H9 (cell line): ENCODE measurements around the gene ZNF521. TPM values are rescaled to one million over a fixed set of nuclear protein-coding genes. Genes with fewer than 3 reads are reported as not detected.

Source experiments
- DNase-seq: peaks from one replicate; pipeline ENCODE4 v3.0.0-alpha.2; 2017
- H2AFZ ChIP-seq: one replicate; pipeline ENCODE4 v1.6.1; 2013; ENCODE audit warnings: mild to moderate bottlenecking, low read length, control low read depth, moderate library complexity
- H2AK5ac ChIP-seq: 2 replicates; pipeline ENCODE4 v1.6.1; 2013; ENCODE audit warnings: low read length, control low read depth, mixed read lengths; ENCODE audit not compliant: insufficient read length
- H2BK120ac ChIP-seq: one replicate; pipeline ENCODE4 v1.6.1; 2013; ENCODE audit warnings: low read depth, mild to moderate bottlenecking, low read length, control low read depth, inconsistent platforms; ENCODE audit not compliant: poor library complexity, severe bottlenecking
- H2BK12ac ChIP-seq: 2 replicates; pipeline ENCODE4 v1.6.1; 2013; ENCODE audit warnings: low read length, control low read depth, mixed read lengths, low read depth; ENCODE audit not compliant: insufficient read length
- H2BK15ac ChIP-seq: 2 replicates; pipeline ENCODE4 v1.6.1; 2013; ENCODE audit warnings: low read depth, low read length, control low read depth
- H2BK20ac ChIP-seq: one replicate; pipeline ENCODE4 v1.6.1; 2013; ENCODE audit warnings: low read depth, mild to moderate bottlenecking, low read length, control low read depth, inconsistent platforms; ENCODE audit not compliant: poor library complexity, severe bottlenecking
- H2BK5ac ChIP-seq: 2 replicates; pipeline ENCODE4 v1.6.1; 2013; ENCODE audit warnings: low read length, control low read depth, mixed read lengths; ENCODE audit not compliant: insufficient read length
- H3K14ac ChIP-seq: 2 replicates; pipeline ENCODE4 v1.6.1; 2013; ENCODE audit warnings: low read length, control low read depth; ENCODE audit not compliant: insufficient read depth
- H3K18ac ChIP-seq: 2 replicates; pipeline ENCODE4 v1.6.1; 2013; ENCODE audit warnings: low read depth, mild to moderate bottlenecking, mixed read lengths, low read length, control low read depth; ENCODE audit not compliant: insufficient read length
- H3K23ac ChIP-seq: 2 replicates; pipeline ENCODE4 v1.6.1; 2013; ENCODE audit warnings: low read length, control low read depth, mixed read lengths, low read depth; ENCODE audit not compliant: insufficient read length
- H3K23me2 ChIP-seq: 2 replicates; pipeline ENCODE4 v1.6.1; 2013; ENCODE audit warnings: low read depth, mild to moderate bottlenecking, mixed read lengths, low read length, control low read depth; ENCODE audit not compliant: insufficient read length, poor library complexity, severe bottlenecking
- H3K27ac ChIP-seq: 2 replicates; pipeline ENCODE4 v1.5.1; 2013; ENCODE audit warnings: low read length, control low read depth, mixed read lengths, low read depth; ENCODE audit not compliant: insufficient read length
- H3K27me3 ChIP-seq: 2 replicates; pipeline ENCODE4 v1.6.1; 2013; ENCODE audit warnings: low read length, control low read depth, inconsistent platforms; ENCODE audit not compliant: insufficient read depth
- H3K4ac ChIP-seq: 2 replicates; pipeline ENCODE4 v1.6.1; 2013; ENCODE audit warnings: low read depth, mild to moderate bottlenecking, control low read depth, inconsistent platforms, low read length, moderate library complexity
- H3K4me1 ChIP-seq: 2 replicates; pipeline ENCODE4 v1.6.1; 2013; ENCODE audit warnings: low read length, control low read depth, inconsistent platforms; ENCODE audit not compliant: insufficient read depth
- H3K4me2 ChIP-seq: 2 replicates; pipeline ENCODE4 v1.6.1; 2013; ENCODE audit warnings: low read length, control low read depth, mixed read lengths; ENCODE audit not compliant: insufficient read length, insufficient read depth
- H3K56ac ChIP-seq: 2 replicates; pipeline ENCODE4 v1.6.1; 2013; ENCODE audit warnings: low read depth, mild to moderate bottlenecking, mixed read lengths, low read length, control low read depth; ENCODE audit not compliant: insufficient read length
- H3K79me1 ChIP-seq: 2 replicates; pipeline ENCODE4 v1.6.1; 2013; ENCODE audit warnings: low read depth, mild to moderate bottlenecking, moderate library complexity, low read length, control low read depth, inconsistent platforms; ENCODE audit not compliant: insufficient read depth, poor library complexity, severe bottlenecking
- H3K79me2 ChIP-seq: 2 replicates; pipeline ENCODE4 v1.6.1; 2013; ENCODE audit warnings: low read length, control low read depth, inconsistent platforms; ENCODE audit not compliant: insufficient read depth
- H3K9ac ChIP-seq: 2 replicates; pipeline ENCODE4 v1.6.1; 2013; ENCODE audit warnings: low read length, control low read depth, mixed read lengths; ENCODE audit not compliant: insufficient read length; ENCODE audit errors: extremely low read depth
- H3K9me3 ChIP-seq: one replicate; pipeline ENCODE4 v1.6.1; 2013; ENCODE audit warnings: low read depth, low read length, inconsistent platforms; ENCODE audit not compliant: control insufficient read depth
- H3T11ph ChIP-seq: one replicate; pipeline ENCODE4 v1.6.1; 2013; ENCODE audit warnings: mild to moderate bottlenecking, low read length, control low read depth, inconsistent platforms
- H4K20me1 ChIP-seq: one replicate; pipeline ENCODE4 v1.6.1; 2013; ENCODE audit not compliant: control insufficient read depth, insufficient read length, insufficient read depth
- H4K5ac ChIP-seq: 2 replicates; pipeline ENCODE4 v1.6.1; 2013; ENCODE audit warnings: low read depth, mild to moderate bottlenecking, mixed read lengths, low read length, control low read depth; ENCODE audit not compliant: insufficient read length
- H4K8ac ChIP-seq: replicated peaks from 2 replicates; pipeline ENCODE4 v1.6.1; 2013; ENCODE audit warnings: low read length, control low read depth, mixed read lengths, low read depth; ENCODE audit not compliant: insufficient read length
- H4K91ac ChIP-seq: 2 replicates; pipeline ENCODE4 v1.6.1; 2013; ENCODE audit warnings: low read depth, mild to moderate bottlenecking, moderate library complexity, mixed read lengths, low read length, control low read depth; ENCODE audit not compliant: insufficient read length
- H3K27ac Mint-ChIP-seq, 3 experiments: 2 replicates in 2 of 3; 3 replicates in 1 of 3; pipeline ENCODE4 v1.8.0; 2020 to 2021; ENCODE audit warnings: mixed read lengths in 3 of 3, mild to moderate bottlenecking in 1 of 3, moderate library complexity in 1 of 3
- H3K27me3 Mint-ChIP-seq: 2 replicates; pipeline ENCODE4 v1.8.0; 2021; ENCODE audit warnings: low read depth, mild to moderate bottlenecking, moderate library complexity, mixed read lengths
- H3K36me3 Mint-ChIP-seq, 3 experiments: 2 replicates in 2 of 3; 3 replicates in 1 of 3; pipeline ENCODE4 v1.8.0; 2020 to 2021; ENCODE audit warnings: low read depth in 3 of 3, mixed read lengths in 3 of 3; ENCODE audit not compliant: insufficient read depth in 1 of 3
- H3K4me1 Mint-ChIP-seq, 2 experiments: 2 replicates each; pipeline ENCODE4 v1.8.0; 2020; ENCODE audit warnings: mixed read lengths in 2 of 2
- H3K4me3 Mint-ChIP-seq, 2 experiments: 2 replicates in 1 of 2; 3 replicates in 1 of 2; pipeline ENCODE4 v1.8.0; 2020 to 2021; ENCODE audit warnings: mild to moderate bottlenecking in 2 of 2, mixed read lengths in 2 of 2, moderate library complexity in 1 of 2
- H3K9me3 Mint-ChIP-seq, 2 experiments: 2 replicates in 1 of 2; 3 replicates in 1 of 2; pipeline ENCODE4 v1.8.0; 2020; ENCODE audit warnings: mild to moderate bottlenecking in 2 of 2, mixed read lengths in 2 of 2, moderate library complexity in 1 of 2
- WGBS: extraction: QIAGEN DNeasy Blood & Tissue Kit; methylation state at CpG from one replicate; pipeline ENCODE4 v1.1.7; 2013; ENCODE audit warnings: missing lambda C conversion rate, low lambda C conversion rate, mixed read lengths; ENCODE audit not compliant: insufficient read length; ENCODE audit errors: extremely low coverage; 5-methylcytosine and 5-hydroxymethylcytosine counted together
- total RNA-seq: library from RNA; stranded (reverse); gene quantifications from 2 replicates; pipeline ENCODE4 v1.2.1, GENCODE V29; 2021
- TF ChIP-seq, protein P1 (sequence below): fragments of 200-600 bp; sonication (generic); conservative IDR thresholded peaks from 3 replicates; pipeline ENCODE4 v1.8.0; 2021; ENCODE audit warnings: antibody characterized with exemption, mild to moderate bottlenecking

The ZNF521 gene
- total RNA-seq, 1 experiment from 2014 or later: 3.3 TPM

DNA sequence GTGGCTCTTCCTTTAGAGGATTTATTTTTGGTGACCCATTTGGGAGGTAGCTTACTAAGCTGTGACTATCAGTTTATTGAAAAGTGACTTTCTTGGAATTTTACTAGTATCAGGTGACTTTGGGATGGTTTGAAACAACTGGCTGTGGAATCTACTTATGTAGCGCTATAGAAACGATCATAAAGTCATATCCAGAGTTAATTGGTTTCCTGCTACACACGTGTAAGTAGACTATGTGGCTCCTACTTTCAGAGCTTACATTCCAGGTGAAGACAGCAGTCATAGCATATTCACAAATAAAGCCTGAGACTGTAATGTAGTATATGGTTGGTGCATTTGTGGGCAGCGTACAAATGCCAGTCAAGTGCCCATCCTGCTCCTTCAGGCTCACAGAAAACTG lies 308.9 kb downstream of the ZNF521 start:
- Histone ChIP-seq H3K56ac (no peak overlapping the region), H4K5ac (no peak overlapping the region), H3K27ac (no peak overlapping the region), H3K23ac (no peak overlapping the region), H4K8ac (no peak overlapping the region), H3K4me1 (peaks cover 4% of the 10 kb centered on the region; the same call in 1 of the 2 replicates), H2AFZ (no peak overlapping the region), H4K20me1 (no peaks in the 10 kb centered on the region), H3K18ac (no peak overlapping the region), H2BK12ac (no peak overlapping the region), H3K9ac (no peak overlapping the region), H3K23me2 (no peaks in the 10 kb centered on the region), H4K91ac (no peak overlapping the region), H3T11ph (no peak overlapping the region), H2BK20ac (no peak overlapping the region), H2AK5ac (no peak overlapping the region), H3K14ac (no peak overlapping the region), H2BK5ac (no peak overlapping the region), H3K4ac (no peak overlapping the region), H2BK120ac (no peak overlapping the region), H3K79me2 (no peaks in the 10 kb centered on the region), H2BK15ac (no peak overlapping the region), H3K27me3 (peaks cover 29% of the 10 kb centered on the region), H3K9me3 (no peaks in the 10 kb centered on the region), H3K79me1 (no peaks in the 10 kb centered on the region), H3K4me2 (no peak overlapping the region)
- no peak overlapping the region for H3K27ac Mint-ChIP-seq
- H3K27me3 Mint-ChIP-seq: peaks cover 53% of the 10 kb centered on the region
- TF ChIP-seq, protein P1, sequence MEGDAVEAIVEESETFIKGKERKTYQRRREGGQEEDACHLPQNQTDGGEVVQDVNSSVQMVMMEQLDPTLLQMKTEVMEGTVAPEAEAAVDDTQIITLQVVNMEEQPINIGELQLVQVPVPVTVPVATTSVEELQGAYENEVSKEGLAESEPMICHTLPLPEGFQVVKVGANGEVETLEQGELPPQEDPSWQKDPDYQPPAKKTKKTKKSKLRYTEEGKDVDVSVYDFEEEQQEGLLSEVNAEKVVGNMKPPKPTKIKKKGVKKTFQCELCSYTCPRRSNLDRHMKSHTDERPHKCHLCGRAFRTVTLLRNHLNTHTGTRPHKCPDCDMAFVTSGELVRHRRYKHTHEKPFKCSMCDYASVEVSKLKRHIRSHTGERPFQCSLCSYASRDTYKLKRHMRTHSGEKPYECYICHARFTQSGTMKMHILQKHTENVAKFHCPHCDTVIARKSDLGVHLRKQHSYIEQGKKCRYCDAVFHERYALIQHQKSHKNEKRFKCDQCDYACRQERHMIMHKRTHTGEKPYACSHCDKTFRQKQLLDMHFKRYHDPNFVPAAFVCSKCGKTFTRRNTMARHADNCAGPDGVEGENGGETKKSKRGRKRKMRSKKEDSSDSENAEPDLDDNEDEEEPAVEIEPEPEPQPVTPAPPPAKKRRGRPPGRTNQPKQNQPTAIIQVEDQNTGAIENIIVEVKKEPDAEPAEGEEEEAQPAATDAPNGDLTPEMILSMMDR: no peak
- no peaks in the 10 kb centered on the region; a peak in 1 of 7 replicates for H3K36me3 Mint-ChIP-seq
- peaks cover 0 to 2% of the 10 kb centered on the region in 2 experiments; a peak in 2 of 5 replicates for H3K9me3 Mint-ChIP-seq
- WGBS: no CpG with 5 or more reads among the region's 4 CpGs
- no peak for DNase-seq
- no peak overlapping the region for H3K4me3 Mint-ChIP-seq
- H3K4me1 Mint-ChIP-seq: peaks cover 29 to 42% of the 10 kb centered on the region in 2 experiments
